HepG2 (cell line): ENCODE results near the gene PEPD. TPM values are rescaled to one million over a fixed set of nuclear protein-coding genes. Genes with fewer than 3 reads are reported as not detected.

Experiments
- ELF3 ChIP-seq: IDR thresholded peaks from 2 replicates; pipeline ENCODE4 v1.6.1; 2016; ENCODE audit warnings: missing genetic modification reagents, missing compliant biosample characterization
- HNF1A ChIP-seq, 2 experiments: sonication (generic) in 1 of 2; formaldehyde crosslinking in 1 of 2; IDR thresholded peaks; 2 replicates each; pipeline versions ENCODE4 v1.4.0 to v1.6.1; 2016 to 2020; ENCODE audit warnings: borderline replicate concordance in 1 of 2, low read depth in 1 of 2, mild to moderate bottlenecking in 1 of 2, missing genetic modification reagents in 1 of 2
- KLF12 ChIP-seq: sonication (generic); formaldehyde crosslinking; IDR thresholded peaks from 2 replicates; pipeline ENCODE4 v1.4.0; 2020; ENCODE audit warnings: missing genetic modification reagents, borderline replicate concordance
- NPAS2 ChIP-seq: sonication (generic); formaldehyde crosslinking; IDR thresholded peaks from 2 replicates; pipeline ENCODE4 v1.8.0; 2022; ENCODE audit warnings: mild to moderate bottlenecking, missing genetic modification reagents, borderline replicate concordance
- POLR2G ChIP-seq: fragments of 200-400 bp; formaldehyde crosslinking; IDR thresholded peaks from 2 replicates; pipeline ENCODE4 v1.6.1; 2018; ENCODE audit warnings: mild to moderate bottlenecking, low read depth, low read length, moderate library complexity
- SRF ChIP-seq: IDR thresholded peaks from 2 replicates; pipeline ENCODE4 v1.6.1; 2011; ENCODE audit warnings: mild to moderate bottlenecking, low read depth, low read length, moderate library complexity
- ZBTB43 ChIP-seq: sonication (generic); formaldehyde crosslinking; conservative IDR thresholded peaks from 2 replicates; pipeline ENCODE4 v1.4.0; 2020; ENCODE audit warnings: missing genetic modification reagents
- ZNF274 ChIP-seq: sonication (generic); formaldehyde crosslinking; IDR thresholded peaks from 2 replicates; pipeline ENCODE4 v1.5.1; 2020; ENCODE audit warnings: mild to moderate bottlenecking, missing genetic modification reagents
- ZNF326 ChIP-seq: sonication (generic); formaldehyde crosslinking; IDR thresholded peaks from 2 replicates; pipeline ENCODE4 v1.4.0; 2020; ENCODE audit warnings: missing genetic modification reagents, borderline replicate concordance
- ZNF576 ChIP-seq: sonication (generic); formaldehyde crosslinking; IDR thresholded peaks from 2 replicates; pipeline ENCODE4 v1.4.0; 2020; ENCODE audit warnings: mild to moderate bottlenecking, missing genetic modification reagents
- ZNF747 ChIP-seq: sonication (generic); formaldehyde crosslinking; IDR thresholded peaks from 2 replicates; pipeline ENCODE4 v1.8.1; 2023; ENCODE audit warnings: missing genetic modification reagents, mild to moderate bottlenecking, borderline replicate concordance
- ZNF749 ChIP-seq: sonication (generic); formaldehyde crosslinking; IDR thresholded peaks from 2 replicates; pipeline ENCODE4 v1.8.0; 2022; ENCODE audit warnings: mild to moderate bottlenecking, missing genetic modification reagents, moderate library complexity, borderline replicate concordance
- ZNF878 ChIP-seq: sonication (generic); formaldehyde crosslinking; IDR thresholded peaks from 2 replicates; pipeline ENCODE4 v1.8.1; 2023; ENCODE audit warnings: mild to moderate bottlenecking, missing genetic modification reagents, moderate library complexity
- polyA plus RNA-seq, 8 experiments: library from polyadenylated mRNA; depleted of rRNA in 3 of 8; stranded (reverse) in 7 of 8; unstranded in 1 of 8; fragments of >200 nt; fragmentation: Illumina TruSeq in 4 of 8; extraction: Trizol in 4 of 8; gene quantifications; 2 replicates each; pipeline versions ENCODE4 v1.2.1 to v1.2.3, GENCODE V29; 2011 to 2016; ENCODE audit warnings: low read depth in 4 of 8, missing spikeins in 1 of 8, mixed read lengths in 1 of 8; ENCODE audit not compliant: insufficient read depth in 1 of 8
- total RNA-seq, 5 experiments: library from RNA; depleted of rRNA; stranded (reverse); fragments of >200 nt; fragmentation: Illumina TruSeq; extraction: Trizol; gene quantifications; 2 replicates each; pipeline ENCODE4 v1.2.3, GENCODE V29; 2016; ENCODE audit warnings: low read depth in 1 of 5
- TF ChIP-seq, protein P1 (sequence below): sonication (generic); formaldehyde crosslinking; IDR thresholded peaks from 2 replicates; pipeline ENCODE4 v1.5.1; 2020; ENCODE audit warnings: mild to moderate bottlenecking, moderate library complexity, missing genetic modification reagents
- TF ChIP-seq, protein P2 (sequence below): sonication (generic); formaldehyde crosslinking; IDR thresholded peaks from 2 replicates; pipeline ENCODE4 v1.5.1; 2020; ENCODE audit warnings: mild to moderate bottlenecking, missing genetic modification reagents, borderline replicate concordance
- TF ChIP-seq, protein P3 (sequence below): sonication (generic); formaldehyde crosslinking; IDR thresholded peaks from 2 replicates; pipeline ENCODE4 v1.8.0; 2022; ENCODE audit warnings: missing genetic modification reagents, mild to moderate bottlenecking, borderline replicate concordance

Gene PEPD
- total and polyA plus RNA-seq, 2 of the 13 experiments (the other 11 are each of a cell fraction or from before 2014, with no cell fraction given): 60.7 to 75.1 TPM

GRCh38 chr19:33373453-33374235 is 147.9 kb downstream of the PEPD start, which contains the start of gene CEBPG (continued):
- no peak for TF ChIP-seq ZNF326 (CRISPR knock-in tag)
- TF ChIP-seq, protein P1, sequence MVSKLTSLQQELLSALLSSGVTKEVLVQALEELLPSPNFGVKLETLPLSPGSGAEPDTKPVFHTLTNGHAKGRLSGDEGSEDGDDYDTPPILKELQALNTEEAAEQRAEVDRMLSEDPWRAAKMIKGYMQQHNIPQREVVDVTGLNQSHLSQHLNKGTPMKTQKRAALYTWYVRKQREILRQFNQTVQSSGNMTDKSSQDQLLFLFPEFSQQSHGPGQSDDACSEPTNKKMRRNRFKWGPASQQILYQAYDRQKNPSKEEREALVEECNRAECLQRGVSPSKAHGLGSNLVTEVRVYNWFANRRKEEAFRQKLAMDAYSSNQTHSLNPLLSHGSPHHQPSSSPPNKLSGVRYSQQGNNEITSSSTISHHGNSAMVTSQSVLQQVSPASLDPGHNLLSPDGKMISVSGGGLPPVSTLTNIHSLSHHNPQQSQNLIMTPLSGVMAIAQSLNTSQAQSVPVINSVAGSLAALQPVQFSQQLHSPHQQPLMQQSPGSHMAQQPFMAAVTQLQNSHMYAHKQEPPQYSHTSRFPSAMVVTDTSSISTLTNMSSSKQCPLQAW (CRISPR knock-in tag): no peak
- peak; percentile 88 for TF ChIP-seq POLR2G
- TF ChIP-seq HNF1A (IDR thresholded peaks at IDR 0.05; ENCODE audit: low read depth): no peak
- TF ChIP-seq HNF1A (CRISPR knock-in tag; IDR thresholded peaks at IDR 0.05; ENCODE audit: borderline replicate concordance): 0 out of 2 replicates have a peak, but pooled peaks have one; percentile 26
- TF ChIP-seq SRF: no peak
- no peak for TF ChIP-seq ZNF749 (CRISPR knock-in tag)
- TF ChIP-seq NPAS2 (CRISPR knock-in tag): no peak
- no peak for TF ChIP-seq ZNF878 (CRISPR knock-in tag)
- TF ChIP-seq KLF12 (CRISPR knock-in tag): peak; percentile 81; the same call in 1 of the 2 replicates
- no peak for TF ChIP-seq ZNF576 (CRISPR knock-in tag)
- 0 out of 2 replicates have a peak, but pooled peaks have one; percentile 34 for TF ChIP-seq ZBTB43 (CRISPR knock-in tag)
- TF ChIP-seq ZNF274 (CRISPR knock-in tag): peak; percentile 37; the same call in 1 of the 2 replicates
- TF ChIP-seq, protein P2, sequence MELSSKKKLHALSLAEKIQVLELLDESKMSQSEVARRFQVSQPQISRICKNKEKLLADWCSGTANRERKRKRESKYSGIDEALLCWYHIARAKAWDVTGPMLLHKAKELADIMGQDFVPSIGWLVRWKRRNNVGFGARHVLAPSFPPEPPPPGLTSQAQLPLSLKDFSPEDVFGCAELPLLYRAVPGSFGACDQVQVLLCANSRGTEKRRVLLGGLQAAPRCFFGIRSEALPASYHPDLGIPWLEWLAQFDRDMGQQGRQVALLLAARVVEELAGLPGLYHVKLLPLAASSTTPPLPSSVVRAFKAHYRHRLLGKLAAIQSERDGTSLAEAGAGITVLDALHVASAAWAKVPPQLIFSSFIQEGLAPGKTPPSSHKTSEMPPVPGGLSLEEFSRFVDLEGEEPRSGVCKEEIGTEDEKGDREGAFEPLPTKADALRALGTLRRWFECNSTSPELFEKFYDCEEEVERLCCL (CRISPR knock-in tag): no peak
- no peak for TF ChIP-seq ZNF747 (CRISPR knock-in tag)
- TF ChIP-seq, protein P3, sequence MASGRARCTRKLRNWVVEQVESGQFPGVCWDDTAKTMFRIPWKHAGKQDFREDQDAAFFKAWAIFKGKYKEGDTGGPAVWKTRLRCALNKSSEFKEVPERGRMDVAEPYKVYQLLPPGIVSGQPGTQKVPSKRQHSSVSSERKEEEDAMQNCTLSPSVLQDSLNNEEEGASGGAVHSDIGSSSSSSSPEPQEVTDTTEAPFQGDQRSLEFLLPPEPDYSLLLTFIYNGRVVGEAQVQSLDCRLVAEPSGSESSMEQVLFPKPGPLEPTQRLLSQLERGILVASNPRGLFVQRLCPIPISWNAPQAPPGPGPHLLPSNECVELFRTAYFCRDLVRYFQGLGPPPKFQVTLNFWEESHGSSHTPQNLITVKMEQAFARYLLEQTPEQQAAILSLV: no peak
- no peak for TF ChIP-seq ELF3 (CRISPR knock-in tag)
